ENCODE measurements around the gene MAP6. TPM values are rescaled to one million over a fixed set of nuclear protein-coding genes. Genes with fewer than 3 reads are reported as not detected.

The MAP6 gene
- total RNA-seq, 1 experiment from 2014 or later = not detected

DNA sequence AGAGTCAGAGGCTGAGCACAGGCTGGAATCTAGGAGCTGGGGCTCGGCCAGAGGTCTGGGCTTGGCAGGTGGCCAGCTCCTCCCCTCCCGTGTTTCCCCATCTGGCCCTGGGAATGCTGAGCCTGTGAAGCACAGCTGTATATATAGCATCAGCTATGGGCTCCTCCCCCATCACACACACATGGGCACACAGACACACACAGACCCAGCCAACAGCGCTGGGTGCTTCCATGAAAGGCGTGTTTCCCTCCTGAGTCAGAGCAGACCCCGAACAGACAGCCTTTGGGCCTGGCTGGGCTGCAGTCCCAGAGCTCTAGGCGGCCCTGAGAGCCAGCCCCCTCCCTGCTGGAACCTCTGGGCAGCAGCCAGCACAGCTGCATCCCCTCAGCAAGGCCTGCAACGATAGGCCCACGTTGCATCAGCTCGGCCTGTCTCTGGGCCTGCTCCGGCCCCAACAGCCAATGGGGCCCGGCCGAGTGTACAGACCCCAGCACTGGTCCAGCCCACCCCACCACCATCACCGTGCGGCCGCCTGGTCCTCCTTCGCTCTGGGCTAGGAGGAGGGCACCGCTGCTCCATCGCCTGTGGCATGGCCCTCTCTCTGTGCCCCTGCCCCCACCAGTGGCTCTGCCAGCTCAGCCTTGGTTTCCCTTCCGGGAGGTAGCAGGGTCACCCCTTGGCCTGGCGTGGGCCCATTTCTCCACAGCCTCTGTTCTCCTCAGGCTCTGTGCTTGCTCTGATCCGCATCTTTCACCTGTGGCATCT is 114.4 kb downstream of the MAP6 start:
- intact Hi-C loops (cut with micrococcal nuclease) = no loop called here
- Histone ChIP-seq H3K4me2 (ENCODE audit: low read length) (no peak overlapping the region), H3K27me3 (ENCODE audit: insufficient read depth, low read length) (no peaks in the 10 kb centered on the region), H3K27ac (ENCODE audit: low read depth, low read length) (no peak overlapping the region), H3K9me3 (ENCODE audit: control insufficient read depth in 1 of 2, insufficient read depth in 1 of 2, low read depth in 1 of 2, low read length in 2 of 2) (no peaks in the 10 kb centered on the region), H3K36me3 (ENCODE audit: control insufficient read depth in 1 of 2, insufficient read depth in 2 of 2, low read length in 2 of 2) (no peaks in the 10 kb centered on the region), H3K79me2 (ENCODE audit: insufficient read depth, low read length) (no peaks in the 10 kb centered on the region), H2AFZ (ENCODE audit: low read depth, low read length, poor library complexity, severe bottlenecking) (no peak overlapping the region), H3K9me2 (ENCODE audit: insufficient read depth) (no peaks in the 10 kb centered on the region), H4K20me1 (ENCODE audit: insufficient read depth) (no peaks in the 10 kb centered on the region), H3K4me1 (ENCODE audit: control insufficient read depth in 1 of 2, insufficient read depth in 2 of 2, low read length in 2 of 2) (peaks cover 0 to 21% of the 10 kb centered on the region in 2 experiments; a peak in 2 of 4 replicates), H3K4me3 (replicated peaks in 1 of 2; ENCODE audit: low read depth in 1 of 2, low read length in 2 of 2) (no peak overlapping the region), H3K9ac (ENCODE audit: low read length) (no peak overlapping the region)
- ATAC-seq (no peak; the same call in 1 of the 2 replicates), DNase-seq (ENCODE audit: low read depth, low spot score) (no peak)
- TF ChIP-seq CEBPB (IDR thresholded peaks at IDR 0.05; ENCODE audit: low read depth) (no peak), ZFX (IDR thresholded peaks at IDR 0.05) (no peak), SRF (IDR thresholded peaks at IDR 0.05; ENCODE audit: low read depth) (no peak), YY1 (IDR thresholded peaks at IDR 0.05; ENCODE audit: extremely low read depth, insufficient replicate concordance, low read depth, low read length) (no peak), RAD21 (IDR thresholded peaks at IDR 0.05; ENCODE audit: low read depth) (no peak), EZH2phosphoT487 (IDR thresholded peaks at IDR 0.05; ENCODE audit: borderline replicate concordance) (no peak), SIN3A (IDR thresholded peaks at IDR 0.05; ENCODE audit: low read depth) (no peak), TCF7L2 (IDR thresholded peaks at IDR 0.05; ENCODE audit: borderline replicate concordance, extremely low read depth, insufficient read depth, insufficient read length) (no peak)
- TF ChIP-seq, protein P1, sequence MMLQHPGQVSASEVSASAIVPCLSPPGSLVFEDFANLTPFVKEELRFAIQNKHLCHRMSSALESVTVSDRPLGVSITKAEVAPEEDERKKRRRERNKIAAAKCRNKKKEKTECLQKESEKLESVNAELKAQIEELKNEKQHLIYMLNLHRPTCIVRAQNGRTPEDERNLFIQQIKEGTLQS (IDR thresholded peaks at IDR 0.05) = no peak
- TF ChIP-seq, protein P2, sequence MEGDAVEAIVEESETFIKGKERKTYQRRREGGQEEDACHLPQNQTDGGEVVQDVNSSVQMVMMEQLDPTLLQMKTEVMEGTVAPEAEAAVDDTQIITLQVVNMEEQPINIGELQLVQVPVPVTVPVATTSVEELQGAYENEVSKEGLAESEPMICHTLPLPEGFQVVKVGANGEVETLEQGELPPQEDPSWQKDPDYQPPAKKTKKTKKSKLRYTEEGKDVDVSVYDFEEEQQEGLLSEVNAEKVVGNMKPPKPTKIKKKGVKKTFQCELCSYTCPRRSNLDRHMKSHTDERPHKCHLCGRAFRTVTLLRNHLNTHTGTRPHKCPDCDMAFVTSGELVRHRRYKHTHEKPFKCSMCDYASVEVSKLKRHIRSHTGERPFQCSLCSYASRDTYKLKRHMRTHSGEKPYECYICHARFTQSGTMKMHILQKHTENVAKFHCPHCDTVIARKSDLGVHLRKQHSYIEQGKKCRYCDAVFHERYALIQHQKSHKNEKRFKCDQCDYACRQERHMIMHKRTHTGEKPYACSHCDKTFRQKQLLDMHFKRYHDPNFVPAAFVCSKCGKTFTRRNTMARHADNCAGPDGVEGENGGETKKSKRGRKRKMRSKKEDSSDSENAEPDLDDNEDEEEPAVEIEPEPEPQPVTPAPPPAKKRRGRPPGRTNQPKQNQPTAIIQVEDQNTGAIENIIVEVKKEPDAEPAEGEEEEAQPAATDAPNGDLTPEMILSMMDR (IDR thresholded peaks at IDR 0.05 in 2 of 3, conservative IDR thresholded peaks at IDR 0.05 in 1 of 3; ENCODE audit: borderline replicate concordance in 1 of 3, insufficient read depth in 1 of 3, low read depth in 2 of 3, low read length in 2 of 3) = no peak
- TF ChIP-seq, protein P3, sequence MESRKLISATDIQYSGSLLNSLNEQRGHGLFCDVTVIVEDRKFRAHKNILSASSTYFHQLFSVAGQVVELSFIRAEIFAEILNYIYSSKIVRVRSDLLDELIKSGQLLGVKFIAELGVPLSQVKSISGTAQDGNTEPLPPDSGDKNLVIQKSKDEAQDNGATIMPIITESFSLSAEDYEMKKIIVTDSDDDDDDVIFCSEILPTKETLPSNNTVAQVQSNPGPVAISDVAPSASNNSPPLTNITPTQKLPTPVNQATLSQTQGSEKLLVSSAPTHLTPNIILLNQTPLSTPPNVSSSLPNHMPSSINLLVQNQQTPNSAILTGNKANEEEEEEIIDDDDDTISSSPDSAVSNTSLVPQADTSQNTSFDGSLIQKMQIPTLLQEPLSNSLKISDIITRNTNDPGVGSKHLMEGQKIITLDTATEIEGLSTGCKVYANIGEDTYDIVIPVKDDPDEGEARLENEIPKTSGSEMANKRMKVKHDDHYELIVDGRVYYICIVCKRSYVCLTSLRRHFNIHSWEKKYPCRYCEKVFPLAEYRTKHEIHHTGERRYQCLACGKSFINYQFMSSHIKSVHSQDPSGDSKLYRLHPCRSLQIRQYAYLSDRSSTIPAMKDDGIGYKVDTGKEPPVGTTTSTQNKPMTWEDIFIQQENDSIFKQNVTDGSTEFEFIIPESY (IDR thresholded peaks at IDR 0.05; ENCODE audit: extremely low read depth, insufficient replicate concordance, low read length) = no peak
- ChIA-PET POLR2A (interaction anchor here (1.0 to 2.0 kb wide), 2 partner anchors 8 to 17 kb away, joined by 3 to 11 read pairs; partner anchors contain the start of gene SERPINH1), RAD21 (ENCODE audit: low non-redundant PET in 1 of 2, low total read pairs in 2 of 2, uncharacterized antibody in 2 of 2, unreplicated experiment in 2 of 2) (no interaction called here), CTCF (interaction anchor here (1.0 to 1.1 kb wide), 2 partner anchors 8 to 103 kb away, joined by 3 read pairs; no protein-coding TSS in a partner anchor)
- no TSS peak for BruUV-seq (replicated peaks)
